ENCODE data around the gene TNNC1.

DNA sequence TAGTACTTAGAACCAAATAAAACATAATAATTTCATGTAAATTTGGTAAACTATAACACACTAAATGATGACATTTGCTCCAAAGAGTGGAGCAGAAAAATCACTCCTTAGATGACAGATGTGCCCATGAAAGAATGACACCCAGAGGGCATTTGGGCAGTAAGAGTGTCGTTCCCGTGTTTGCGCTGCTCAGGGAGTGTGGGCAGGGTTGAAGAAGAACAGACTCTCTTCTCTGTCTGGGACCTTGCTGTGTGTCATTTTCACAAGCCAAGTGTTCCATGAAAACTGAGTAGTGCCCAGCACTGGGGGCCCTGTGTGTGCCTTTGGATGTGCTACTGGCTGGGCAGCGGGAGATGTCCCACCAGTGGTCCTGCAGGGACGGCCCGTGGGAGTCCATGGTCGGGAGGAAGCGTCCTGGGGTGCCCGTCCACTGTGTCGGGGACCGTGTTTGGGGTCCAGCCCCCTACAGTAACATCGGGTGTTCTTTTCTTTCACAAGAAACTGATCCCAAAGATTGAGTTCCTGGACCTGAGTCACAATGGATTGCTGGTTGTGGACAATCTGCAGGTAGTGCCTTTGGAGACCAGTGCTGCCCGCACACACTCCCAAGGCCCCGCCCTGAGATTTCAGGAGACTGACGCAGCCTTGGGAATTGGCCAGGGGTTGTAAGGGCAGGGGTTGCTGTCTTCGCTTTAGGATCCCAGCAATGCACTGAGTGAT lies 23.4 kb upstream of the TNNC1 start:
- no peak for TF ChIP-seq EZH2 (IDR thresholded peaks at IDR 0.05; ENCODE audit: borderline replicate concordance, low read depth, low read length, poor library complexity, severe bottlenecking)
- TF ChIP-seq, protein P1, sequence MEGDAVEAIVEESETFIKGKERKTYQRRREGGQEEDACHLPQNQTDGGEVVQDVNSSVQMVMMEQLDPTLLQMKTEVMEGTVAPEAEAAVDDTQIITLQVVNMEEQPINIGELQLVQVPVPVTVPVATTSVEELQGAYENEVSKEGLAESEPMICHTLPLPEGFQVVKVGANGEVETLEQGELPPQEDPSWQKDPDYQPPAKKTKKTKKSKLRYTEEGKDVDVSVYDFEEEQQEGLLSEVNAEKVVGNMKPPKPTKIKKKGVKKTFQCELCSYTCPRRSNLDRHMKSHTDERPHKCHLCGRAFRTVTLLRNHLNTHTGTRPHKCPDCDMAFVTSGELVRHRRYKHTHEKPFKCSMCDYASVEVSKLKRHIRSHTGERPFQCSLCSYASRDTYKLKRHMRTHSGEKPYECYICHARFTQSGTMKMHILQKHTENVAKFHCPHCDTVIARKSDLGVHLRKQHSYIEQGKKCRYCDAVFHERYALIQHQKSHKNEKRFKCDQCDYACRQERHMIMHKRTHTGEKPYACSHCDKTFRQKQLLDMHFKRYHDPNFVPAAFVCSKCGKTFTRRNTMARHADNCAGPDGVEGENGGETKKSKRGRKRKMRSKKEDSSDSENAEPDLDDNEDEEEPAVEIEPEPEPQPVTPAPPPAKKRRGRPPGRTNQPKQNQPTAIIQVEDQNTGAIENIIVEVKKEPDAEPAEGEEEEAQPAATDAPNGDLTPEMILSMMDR (conservative IDR thresholded peaks at IDR 0.05; ENCODE audit: low read depth, low read length) = no peak

Measured in A673 (cell line).